ENCODE data around the gene GLTP.

GRCh38 chr12:109802828-109803227 lies 77.5 kb downstream of the GLTP start:
- TF ChIP-seq TAF1 (conservative IDR thresholded peaks at IDR 0.05) (no peak), MAX (IDR thresholded peaks at IDR 0.05) (no peak), REST (IDR thresholded peaks at IDR 0.05) (no peak), CTCF (IDR thresholded peaks at IDR 0.05; ENCODE audit: low read depth, low read length, missing input control) (no peak), EGR1 (IDR thresholded peaks at IDR 0.05; ENCODE audit: low read depth in 2 of 2) (no peak), JUND (IDR thresholded peaks at IDR 0.05) (no peak), SP1 (IDR thresholded peaks at IDR 0.05) (no peak), ZBTB33 (IDR thresholded peaks at IDR 0.05) (no peak), FOXA1 (IDR thresholded peaks at IDR 0.05) (no peak), ATF3 (IDR thresholded peaks at IDR 0.05) (no peak)
